CD4-positive, alpha-beta T cell (primary cell): Measurements from ENCODE around the gene SNX8. TPM values are rescaled to one million over a fixed set of nuclear protein-coding genes. Genes with fewer than 3 reads are reported as not detected.
"Not testable (repeated sequence)": the region's sequence is repeated elsewhere in the genome, so short reads cannot be mapped to it uniquely, and the experiment has no call there.

Experiments used
- ATAC-seq: fragments of 200-7000 bp; cut with Tn5 transposase; one replicate; pipeline ENCODE4 v1.10.0; 2022; ENCODE audit warnings: mild to moderate bottlenecking; ENCODE audit not compliant: poor library complexity
- CTCF ChIA-PET: fragments of 350-600 bp; sonication (Branson Sonifier 250); formaldehyde crosslinking; loops from one replicate; lab custom pipeline; 2021; ENCODE audit warnings: antibody characterized with exemption, inconsistent platforms; lab: Charles Lee
- POLR2A ChIA-PET: fragments of 350-600 bp; sonication (Branson Sonifier 250); formaldehyde crosslinking; loops from one replicate; lab custom pipeline; 2021; ENCODE audit warnings: antibody characterized with exemption, inconsistent platforms; lab: Charles Lee
- DNase-seq, 14 experiments: peaks; one replicate each; pipeline ENCODE4 v3.0.0-alpha.2; 2013 to 2020; ENCODE audit warnings: mixed read lengths in 2 of 14
- H3K27ac ChIP-seq, 2 donors: one replicate each; pipeline versions ENCODE4 v1.5.1 to v1.7.0; 2013; ENCODE audit warnings: low read length in 2 of 2, low read depth in 1 of 2, mild to moderate bottlenecking in 1 of 2
- H3K27me3 ChIP-seq, 2 experiments: 1 replicate in 1 of 2; 2 replicates in 1 of 2; pipeline versions ENCODE4 v1.6.1 to v1.7.0; 2013; ENCODE audit warnings: low read length in 2 of 2, control low read depth in 1 of 2, mild to moderate bottlenecking in 1 of 2, moderate library complexity in 1 of 2; ENCODE audit not compliant: insufficient read depth in 2 of 2, control insufficient read depth in 1 of 2
- H3K36me3 ChIP-seq: one replicate; pipeline ENCODE4 v1.6.1; 2013; ENCODE audit warnings: low read length, control low read depth; ENCODE audit not compliant: insufficient read depth
- H3K4me1 ChIP-seq: one replicate; pipeline ENCODE4 v1.6.1; 2013; ENCODE audit warnings: low read length, control low read depth; ENCODE audit not compliant: insufficient read depth
- H3K4me3 ChIP-seq: one replicate; pipeline ENCODE4 v1.5.1; 2013; ENCODE audit warnings: mild to moderate bottlenecking, low read length, moderate library complexity
- H3K9me3 ChIP-seq, 2 experiments: 1 replicate in 1 of 2; 2 replicates in 1 of 2; pipeline versions ENCODE4 v1.6.1 to v1.7.0; 2013; ENCODE audit warnings: low read length in 2 of 2, mild to moderate bottlenecking in 2 of 2, control low read depth in 1 of 2, moderate library complexity in 1 of 2; ENCODE audit not compliant: control insufficient read depth in 1 of 2, insufficient read depth in 1 of 2
- H3K27ac Mint-ChIP-seq: one replicate; pipeline ENCODE4 v1.8.0; 2020; ENCODE audit warnings: mixed read lengths
- H3K27me3 Mint-ChIP-seq: one replicate; pipeline ENCODE4 v1.8.0; 2021; ENCODE audit warnings: mixed read lengths
- H3K36me3 Mint-ChIP-seq: one replicate; pipeline ENCODE4 v1.8.0; 2021; ENCODE audit warnings: low read depth, mixed read lengths
- H3K4me1 Mint-ChIP-seq: one replicate; pipeline ENCODE4 v1.8.0; 2021; ENCODE audit warnings: low read depth, mixed read lengths
- H3K4me3 Mint-ChIP-seq: one replicate; pipeline ENCODE4 v1.8.0; 2020; ENCODE audit warnings: mild to moderate bottlenecking, mixed read lengths
- H3K9me3 Mint-ChIP-seq: one replicate; pipeline ENCODE4 v1.8.0; 2020; ENCODE audit warnings: mixed read lengths
- intact Hi-C, 2 experiments: fragments of 100-400 bp; cut with DNase I in 1 of 2; cut with micrococcal nuclease in 1 of 2; formaldehyde crosslinking; loops; one replicate each; pipeline versions ENCODE4 v1.15.1 to v1.9.0; 2023 to 2025; cut with DNase I, micrococcal nuclease
- total RNA-seq, 174 experiments: library from RNA in 2 of 174; stranded (reverse) in 2 of 174; gene quantifications; one replicate each; pipeline ENCODE4 v1.2.3 and lab custom pipeline; 2021 to 2026
- TF ChIP-seq, protein P1 (sequence below): fragments of 200-600 bp; IDR thresholded peaks from one replicate; pipeline ENCODE4 v1.8.0; 2022; ENCODE audit warnings: antibody characterized with exemption, mild to moderate bottlenecking

SNX8 gene
- total RNA-seq, 2 experiments from 2014 or later, result 4.2 to 4.5 TPM

DNA sequence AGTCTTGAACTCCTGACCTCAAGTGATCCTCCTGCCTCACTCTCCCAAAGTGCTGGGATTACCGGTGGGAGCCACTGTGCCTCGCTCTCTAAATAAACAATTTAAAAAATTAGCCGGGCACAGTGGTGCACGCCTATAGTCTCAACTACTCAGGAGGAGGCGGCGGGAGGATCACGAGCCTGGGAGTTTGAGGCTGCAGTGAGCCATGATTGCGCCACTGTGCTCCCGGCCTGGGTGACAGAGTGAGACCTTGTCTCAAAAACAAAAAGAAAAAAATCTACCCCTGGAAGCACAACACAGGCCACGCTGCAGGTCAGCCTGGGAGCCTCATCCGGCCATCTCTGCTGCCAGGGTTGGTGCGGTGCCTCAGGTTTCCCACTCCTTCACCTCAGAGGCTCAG lies 36.6 kb upstream of the SNX8 start:
- H3K4me3 Mint-ChIP-seq, result no peak overlapping the region
- CTCF ChIA-PET, result no interaction called here
- H3K4me1 Mint-ChIP-seq, result peaks cover 20% of the 10 kb centered on the region
- H3K27me3 Mint-ChIP-seq, result no peaks in the 10 kb centered on the region
- peaks cover 10% of the 10 kb centered on the region for H3K36me3 Mint-ChIP-seq
- H3K4me1 ChIP-seq, result peaks cover 26% of the 10 kb centered on the region
- no peak overlapping the region for H3K27ac ChIP-seq
- H3K9me3 Mint-ChIP-seq, result no peaks in the 10 kb centered on the region
- DNase-seq (no peak), ATAC-seq (no peak)
- H3K9me3 ChIP-seq, result no peaks in the 10 kb centered on the region
- TF ChIP-seq, protein P1, sequence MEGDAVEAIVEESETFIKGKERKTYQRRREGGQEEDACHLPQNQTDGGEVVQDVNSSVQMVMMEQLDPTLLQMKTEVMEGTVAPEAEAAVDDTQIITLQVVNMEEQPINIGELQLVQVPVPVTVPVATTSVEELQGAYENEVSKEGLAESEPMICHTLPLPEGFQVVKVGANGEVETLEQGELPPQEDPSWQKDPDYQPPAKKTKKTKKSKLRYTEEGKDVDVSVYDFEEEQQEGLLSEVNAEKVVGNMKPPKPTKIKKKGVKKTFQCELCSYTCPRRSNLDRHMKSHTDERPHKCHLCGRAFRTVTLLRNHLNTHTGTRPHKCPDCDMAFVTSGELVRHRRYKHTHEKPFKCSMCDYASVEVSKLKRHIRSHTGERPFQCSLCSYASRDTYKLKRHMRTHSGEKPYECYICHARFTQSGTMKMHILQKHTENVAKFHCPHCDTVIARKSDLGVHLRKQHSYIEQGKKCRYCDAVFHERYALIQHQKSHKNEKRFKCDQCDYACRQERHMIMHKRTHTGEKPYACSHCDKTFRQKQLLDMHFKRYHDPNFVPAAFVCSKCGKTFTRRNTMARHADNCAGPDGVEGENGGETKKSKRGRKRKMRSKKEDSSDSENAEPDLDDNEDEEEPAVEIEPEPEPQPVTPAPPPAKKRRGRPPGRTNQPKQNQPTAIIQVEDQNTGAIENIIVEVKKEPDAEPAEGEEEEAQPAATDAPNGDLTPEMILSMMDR, result no peak
- POLR2A ChIA-PET, result no interaction called here
- no peaks in the 10 kb centered on the region for H3K36me3 ChIP-seq
- H3K27me3 ChIP-seq, result no peaks in the 10 kb centered on the region
- no peak overlapping the region for H3K4me3 ChIP-seq
- H3K27ac Mint-ChIP-seq, result no peak overlapping the region
- intact Hi-C loops, result loop anchor here in 1 of 2 experiments (5.0 kb wide), 1 partner anchor 206 kb away; the partner anchor contains the start of genes BRAT1 and IQCE

DNA sequence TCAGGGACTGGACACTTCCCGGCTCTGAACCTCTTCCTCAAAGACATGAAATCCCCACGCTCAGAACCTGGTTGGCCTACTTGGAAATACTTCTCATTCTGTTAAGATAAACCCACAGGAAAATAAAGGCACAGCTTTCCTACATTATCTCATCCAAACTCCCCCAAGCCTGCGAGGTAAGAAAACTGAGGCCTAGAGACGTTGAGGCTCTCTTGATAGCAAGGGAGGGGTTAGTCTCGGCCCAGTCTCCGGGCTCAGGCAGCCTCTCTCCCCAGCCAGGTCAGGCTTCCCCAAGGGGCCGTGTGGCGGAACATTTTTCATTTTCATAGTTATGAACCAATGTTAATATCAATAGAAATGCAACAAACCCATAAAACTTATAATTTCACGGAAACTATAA lies 35.8 kb upstream of the SNX8 start:
- no peak overlapping the region for H3K4me3 ChIP-seq
- no peaks in the 10 kb centered on the region for H3K27me3 Mint-ChIP-seq
- ChIA-PET CTCF (no interaction called here), POLR2A (no interaction called here)
- peaks cover 7% of the 10 kb centered on the region for H3K36me3 Mint-ChIP-seq
- H3K9me3 ChIP-seq, result no peaks in the 10 kb centered on the region
- intact Hi-C loops, result loop anchor here in 1 of 2 experiments (5.0 kb wide), 1 partner anchor 207 kb away; the partner anchor contains the start of genes BRAT1 and IQCE
- TF ChIP-seq, protein P1, result no peak
- no peaks in the 10 kb centered on the region for H3K27me3 ChIP-seq
- no peak overlapping the region for H3K4me3 Mint-ChIP-seq
- no peaks in the 10 kb centered on the region for H3K36me3 ChIP-seq
- no peak overlapping the region for H3K27ac ChIP-seq
- peaks cover 19% of the 10 kb centered on the region for H3K4me1 ChIP-seq
- H3K4me1 Mint-ChIP-seq, result peaks cover 17% of the 10 kb centered on the region
- DNase-seq (no peak), ATAC-seq (no peak)
- H3K27ac Mint-ChIP-seq, result no peak overlapping the region
- no peaks in the 10 kb centered on the region for H3K9me3 Mint-ChIP-seq

DNA sequence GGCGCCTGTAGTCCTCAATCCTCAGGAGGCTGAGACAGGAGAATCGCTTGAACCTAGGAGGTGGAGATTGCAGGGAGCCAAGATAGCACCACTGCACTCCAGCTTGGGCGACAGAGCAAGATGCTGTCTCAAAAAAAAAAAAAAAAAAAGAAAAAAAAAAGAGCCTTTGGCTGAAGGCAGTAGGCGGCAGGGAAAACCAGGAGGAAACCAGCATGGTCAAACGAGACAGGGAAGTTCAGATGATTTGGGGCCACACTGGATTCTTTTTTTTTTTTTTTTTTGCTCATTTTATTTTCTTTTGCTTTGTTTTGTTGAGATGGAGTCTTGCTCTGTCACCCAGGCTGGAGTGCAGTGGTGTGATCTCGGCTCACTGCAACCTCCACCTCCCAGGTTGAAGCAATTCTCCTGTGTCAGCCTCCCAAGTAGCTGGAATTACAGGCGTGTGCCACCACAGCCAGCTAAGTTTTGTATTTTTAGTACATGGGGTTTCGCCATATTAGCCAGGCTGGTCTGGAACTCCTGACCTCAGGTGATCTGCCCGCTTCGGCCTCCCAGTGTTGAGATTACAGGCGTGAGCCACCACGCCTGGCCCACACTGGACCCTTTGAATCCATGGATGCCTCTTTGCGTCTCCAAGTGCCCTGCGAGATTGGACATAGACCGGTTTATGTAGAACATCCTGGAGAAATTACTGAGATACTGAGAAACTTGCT lies 33.3 kb upstream of the SNX8 start:
- DNase-seq, H3K4me3 Mint-ChIP-seq, H3K36me3 ChIP-seq, POLR2A ChIA-PET, H3K27ac ChIP-seq, H3K9me3 Mint-ChIP-seq, H3K27me3 Mint-ChIP-seq, H3K4me1 Mint-ChIP-seq, H3K36me3 Mint-ChIP-seq, H3K4me1 ChIP-seq, H3K4me3 ChIP-seq, H3K27me3 ChIP-seq, ATAC-seq, H3K9me3 ChIP-seq: not testable (repeated sequence)
- peak overlapping the region; percentile 52 for H3K27ac Mint-ChIP-seq
- intact Hi-C loops, result loop anchor here (1.0 to 5.0 kb wide), 3 partner anchors 245 to 768 kb away; no protein-coding TSS in a partner anchor
- CTCF ChIA-PET, result interaction anchor here (1.0 to 1.7 kb wide), 4 partner anchors 30 to 106 kb away, joined by 3 to 7 read pairs (median 3); partner anchors contain the start of genes MRM2 and NUDT1
